Common myeloid progenitor, CD34-positive (primary cell): Measurements from ENCODE around the gene KCNIP4.
A peak's percentile ranks its signal among the peaks of the same experiment; 100 is the strongest.

Experiments used
- CTCF ChIA-PET: fragments of 350-600 bp; sonication (Branson Sonifier 250); formaldehyde crosslinking; loops from one replicate; lab custom pipeline; 2021; ENCODE audit warnings: antibody characterized with exemption; lab: Charles Lee
- POLR2A ChIA-PET: fragments of 350-600 bp; sonication (Branson Sonifier 250); formaldehyde crosslinking; loops from one replicate; lab custom pipeline; 2021; ENCODE audit warnings: antibody characterized with exemption; lab: Charles Lee
- DNase-seq, 3 donors: peaks; one replicate each; pipeline versions ENCODE4 v3.0.0 to v3.0.0-alpha.2; 2013
- H3K27ac ChIP-seq, 2 experiments: 1 replicate in 1 of 2; 2 replicates in 1 of 2; pipeline ENCODE4 v1.7.0; 2013; ENCODE audit warnings: inconsistent platforms in 2 of 2, low read length in 2 of 2, mild to moderate bottlenecking in 2 of 2, low read depth in 1 of 2, moderate library complexity in 1 of 2; ENCODE audit not compliant: severe bottlenecking in 2 of 2, insufficient read depth in 1 of 2, poor library complexity in 1 of 2
- H3K27me3 ChIP-seq, 5 experiments: replicated peaks in 2 of 5; 1 replicate in 3 of 5; 2 replicates in 2 of 5; pipeline versions ENCODE4 v1.6.1 to v1.7.0; 2013; ENCODE audit warnings: low read length in 4 of 5, mild to moderate bottlenecking in 2 of 5, moderate library complexity in 2 of 5, inconsistent platforms in 1 of 5; ENCODE audit not compliant: insufficient read depth in 5 of 5, control insufficient read depth in 4 of 5
- H3K36me3 ChIP-seq, 4 experiments: 1 replicate in 2 of 4; 2 replicates in 2 of 4; pipeline versions ENCODE4 v1.6.1 to v1.7.0; 2013; ENCODE audit warnings: low read length in 3 of 4, control low read depth in 1 of 4, mild to moderate bottlenecking in 1 of 4; ENCODE audit not compliant: control insufficient read depth in 4 of 4, insufficient read depth in 4 of 4
- H3K4me1 ChIP-seq, 4 experiments: 1 replicate in 3 of 4; 2 replicates in 1 of 4; pipeline versions ENCODE4 v1.6.1 to v1.7.1; 2013; ENCODE audit warnings: low read length in 3 of 4, mild to moderate bottlenecking in 3 of 4, control low read depth in 1 of 4, inconsistent platforms in 1 of 4, moderate library complexity in 1 of 4; ENCODE audit not compliant: control insufficient read depth in 4 of 4, insufficient read depth in 4 of 4; ENCODE audit errors: control extremely low read depth in 1 of 4
- H3K4me3 ChIP-seq, 7 experiments: 1 replicate in 4 of 7; 2 replicates in 3 of 7; pipeline versions ENCODE4 v1.5.1 to v1.7.0; 2013; ENCODE audit warnings: mild to moderate bottlenecking in 7 of 7, low read length in 6 of 7, moderate library complexity in 6 of 7, inconsistent platforms in 2 of 7, low read depth in 2 of 7, control low read depth in 1 of 7; ENCODE audit not compliant: insufficient read depth in 4 of 7, control insufficient read depth in 1 of 7; ENCODE audit errors: extremely low read depth in 1 of 7
- H3K9me3 ChIP-seq, 5 experiments: 1 replicate in 4 of 5; 2 replicates in 1 of 5; pipeline versions ENCODE4 v1.6.1 to v1.7.1; 2013; ENCODE audit warnings: low read length in 4 of 5, mild to moderate bottlenecking in 2 of 5, inconsistent platforms in 1 of 5, low read depth in 1 of 5, moderate library complexity in 1 of 5; ENCODE audit not compliant: control insufficient read depth in 4 of 5, insufficient read depth in 2 of 5; ENCODE audit errors: control extremely low read depth in 1 of 5
- WGBS: methylation state at CpG from one replicate; pipeline ENCODE4 v1.1.5; 2013; ENCODE audit not compliant: insufficient coverage; 5-methylcytosine and 5-hydroxymethylcytosine counted together

KCNIP4 gene

GRCh38 chr4:20700007-20700761 is 1248.4 kb downstream of the KCNIP4 start, which contains the start of gene PACRGL:
PACRGL (plus strand) TSS chr4:20700458; CDS start chr4:20704482, 4,024 bp downstream.
- DNase-seq: peak; percentile 95 to 98 (median 97)
- H3K4me1 ChIP-seq: peaks cover 4 to 21% (median 18%) of the 10 kb centered on the region in 4 experiments
- WGBS: under 1% methylated on average over 57 of the region's 60 CpGs
- ChIA-PET CTCF (interaction anchor here (0.9 to 6.3 kb wide), 6 partner anchors 10 to 281 kb away, joined by 3 to 32 read pairs (median 4); no protein-coding TSS in a partner anchor), POLR2A (interaction anchor here (1.3 kb wide), 1 partner anchor 19 kb away, joined by 3 read pairs; no protein-coding TSS in a partner anchor)
- peak within 1 kb of the TSS; percentile 70 to 81 for H3K27ac ChIP-seq
- H3K27me3 ChIP-seq: peaks cover 0 to 2% (median 0%) of the 10 kb centered on the region in 5 experiments
- H3K36me3 ChIP-seq: peaks cover 3 to 9% (median 5%) of the 10 kb centered on the region in 4 experiments
- peak within 1 kb of the TSS; percentile 63 to 96 (median 92) for H3K4me3 ChIP-seq
- H3K9me3 ChIP-seq: no peaks in the 10 kb centered on the region

GRCh38 chr4:20698820-20699219 is 1249.8 kb downstream of the KCNIP4 start:
- Histone ChIP-seq H3K27ac (no peak overlapping the region), H3K9me3 (no peaks in the 10 kb centered on the region), H3K4me1 (peaks cover 4 to 21% (median 18%) of the 10 kb centered on the region in 4 experiments), H3K36me3 (no peaks in the 10 kb centered on the region), H3K4me3 (no peak overlapping the region), H3K27me3 (peaks cover 0 to 2% (median 0%) of the 10 kb centered on the region in 5 experiments)
- 80% methylated on average over 2 of the region's 4 CpGs for WGBS
- ChIA-PET CTCF (interaction anchor here (0.7 to 6.3 kb wide), 5 partner anchors 12 to 449 kb away, joined by 3 to 32 read pairs (median 4); no protein-coding TSS in a partner anchor), POLR2A (interaction anchor here (1.3 kb wide), 1 partner anchor 18 kb away, joined by 3 read pairs; no protein-coding TSS in a partner anchor)
- peak in 1 of 3 donors; percentile 13 for DNase-seq

GRCh38 chr4:20698382-20698781 is 1250.2 kb downstream of the KCNIP4 start:
- POLR2A ChIA-PET: no interaction called here
- CTCF ChIA-PET: interaction anchor here (0.7 to 6.3 kb wide), 5 partner anchors 12 to 449 kb away, joined by 3 to 32 read pairs (median 4); no protein-coding TSS in a partner anchor
- no peak overlapping the region for H3K4me3 ChIP-seq
- 100% methylated on average over 2 of the region's 4 CpGs for WGBS
- peak in 2 of 3 donors; percentile 22 to 29 for DNase-seq
- no peaks in the 10 kb centered on the region for H3K36me3 ChIP-seq
- no peaks in the 10 kb centered on the region for H3K9me3 ChIP-seq
- no peak overlapping the region for H3K27ac ChIP-seq
- peaks cover 0 to 2% (median 0%) of the 10 kb centered on the region in 5 experiments for H3K27me3 ChIP-seq
- H3K4me1 ChIP-seq: peaks cover 4 to 21% (median 18%) of the 10 kb centered on the region in 4 experiments

GRCh38 chr4:20696815-20697214 is 1251.8 kb downstream of the KCNIP4 start:
- Histone ChIP-seq H3K27me3 (peaks cover 0 to 2% (median 0%) of the 10 kb centered on the region in 5 experiments), H3K4me3 (no peak overlapping the region), H3K27ac (no peak overlapping the region), H3K9me3 (no peaks in the 10 kb centered on the region), H3K36me3 (no peaks in the 10 kb centered on the region), H3K4me1 (peaks cover 4 to 21% (median 18%) of the 10 kb centered on the region in 4 experiments)
- ChIA-PET CTCF (interaction anchor here (2.0 to 6.3 kb wide), 2 partner anchors 10 to 281 kb away, joined by 4 to 32 read pairs; no protein-coding TSS in a partner anchor), POLR2A (no interaction called here)
- no peak for DNase-seq
- WGBS: no CpG with 5 or more reads among the region's 1 CpG

GRCh38 chr4:20687864-20688263 is 1260.7 kb downstream of the KCNIP4 start:
- ChIA-PET CTCF (interaction anchor here (0.8 to 4.9 kb wide), 3 partner anchors 12 to 268 kb away, joined by 3 to 32 read pairs (median 4); partner anchors contain the start of gene PACRGL), POLR2A (no interaction called here)
- no peaks in the 10 kb centered on the region for H3K4me1 ChIP-seq
- no peak overlapping the region for H3K27ac ChIP-seq
- WGBS: no CpG with 5 or more reads among the region's 3 CpGs
- no peak for DNase-seq
- no peaks in the 10 kb centered on the region for H3K9me3 ChIP-seq
- no peak overlapping the region for H3K4me3 ChIP-seq
- H3K36me3 ChIP-seq: no peaks in the 10 kb centered on the region
- H3K27me3 ChIP-seq: peaks cover 0 to 6% (median 2%) of the 10 kb centered on the region in 5 experiments

GRCh38 chr4:20684852-20685763 is 1263.5 kb downstream of the KCNIP4 start:
- WGBS: 17% methylated on average over 2 of the region's 6 CpGs
- Histone ChIP-seq H3K27ac (no peak overlapping the region), H3K4me1 (no peaks in the 10 kb centered on the region), H3K4me3 (no peak overlapping the region), H3K36me3 (no peaks in the 10 kb centered on the region), H3K27me3 (peaks cover under 1 to 12% (median 3%) of the 10 kb centered on the region in 5 experiments), H3K9me3 (no peaks in the 10 kb centered on the region)
- ChIA-PET POLR2A (no interaction called here), CTCF (interaction anchor here (0.6 to 4.9 kb wide), 17 partner anchors 11 to 393 kb away, joined by 3 to 32 read pairs (median 3); partner anchors contain the start of gene PACRGL)
- DNase-seq: peak; percentile 25 to 62 (median 53)
